Upper lobe of left lung (tissue), 6 donors: ENCODE results near the gene FAM174C. TPM values are rescaled to one million over a fixed set of nuclear protein-coding genes. Genes with fewer than 3 reads are reported as not detected.

Experiments used
- ATAC-seq, 2 donors: fragments of 200-7000 bp; cut with Tn5 transposase; one replicate each; pipeline ENCODE4 v1.9.1; 2022; ENCODE audit warnings: mild to moderate bottlenecking in 2 of 2, moderate library complexity in 2 of 2; ENCODE audit not compliant: low FRiP score in 2 of 2
- DNase-seq, 2 donors: peaks; one replicate each; pipeline ENCODE4 v3.0.0-alpha.2; 2019 to 2020
- H3K27ac ChIP-seq, 4 donors: fragments of 200-600 bp; sonication (generic); one replicate each; pipeline ENCODE4 v1.5.1; 2016 to 2019
- H3K27me3 ChIP-seq, 4 donors: fragments of 200-600 bp; sonication (generic); one replicate each; pipeline ENCODE4 v1.5.1; 2017 to 2019
- H3K36me3 ChIP-seq, 4 donors: fragments of 200-600 bp; sonication (generic); one replicate each; pipeline ENCODE4 v1.5.1; 2016 to 2019
- H3K4me1 ChIP-seq, 4 donors: fragments of 200-600 bp; sonication (generic); one replicate each; pipeline ENCODE4 v1.5.1; 2018 to 2019
- H3K4me3 ChIP-seq, 4 donors: fragments of 200-600 bp; sonication (generic); one replicate each; pipeline ENCODE4 v1.5.1; 2017 to 2019; ENCODE audit warnings: mild to moderate bottlenecking in 2 of 4, moderate library complexity in 1 of 4
- H3K9me3 ChIP-seq, 4 donors: fragments of 200-600 bp; sonication (generic); one replicate each; pipeline ENCODE4 v1.5.1; 2018 to 2019
- CTCF ChIP-seq, 6 experiments: fragments of 450-650 bp in 4 of 6; fragments of 200-600 bp in 2 of 6; sonication (generic) in 2 of 6; IDR thresholded peaks; one replicate each; pipeline ENCODE4 v1.5.1; 2016 to 2019; ENCODE audit warnings: antibody characterized with exemption in 6 of 6
- EP300 ChIP-seq, 4 donors: sonication (generic); formaldehyde crosslinking; IDR thresholded peaks; one replicate each; pipeline ENCODE4 v1.5.1; 2017; ENCODE audit warnings: antibody characterized with exemption in 4 of 4, control low read depth in 2 of 4
- POLR2A ChIP-seq, 4 donors: fragments of 450-650 bp; IDR thresholded peaks; one replicate each; pipeline ENCODE4 v1.5.1; 2016 to 2017; ENCODE audit warnings: antibody characterized with exemption in 4 of 4, mild to moderate bottlenecking in 2 of 4
- POLR2AphosphoS5 ChIP-seq, 2 donors: sonication (generic); formaldehyde crosslinking; IDR thresholded peaks; one replicate each; pipeline ENCODE4 v1.5.1; 2017; ENCODE audit warnings: antibody characterized with exemption in 2 of 2
- WGBS, 2 donors: methylation state at CpG; one replicate each; pipeline ENCODE4 v1.1.5; 2017 to 2018; 5-methylcytosine and 5-hydroxymethylcytosine counted together
- total RNA-seq, 6 donors: library from RNA; depleted of rRNA in 4 of 6; stranded (reverse); fragments of >200 nt in 4 of 6; gene quantifications; one replicate each; pipeline versions ENCODE4 v1.1.0 to v1.2.1, GENCODE V29; 2016 to 2021
- donor health status: DM: no; HTN: no; CAD: no; lungs with moderate emphysema.
- donor health status: DM: no; HTN: yes; CAD: no; lungs with severe emphysema.

Gene FAM174C
- total RNA-seq, 6 donors from 2014 or later = 43.0 to 85.3 (median 59.6) TPM

DNA sequence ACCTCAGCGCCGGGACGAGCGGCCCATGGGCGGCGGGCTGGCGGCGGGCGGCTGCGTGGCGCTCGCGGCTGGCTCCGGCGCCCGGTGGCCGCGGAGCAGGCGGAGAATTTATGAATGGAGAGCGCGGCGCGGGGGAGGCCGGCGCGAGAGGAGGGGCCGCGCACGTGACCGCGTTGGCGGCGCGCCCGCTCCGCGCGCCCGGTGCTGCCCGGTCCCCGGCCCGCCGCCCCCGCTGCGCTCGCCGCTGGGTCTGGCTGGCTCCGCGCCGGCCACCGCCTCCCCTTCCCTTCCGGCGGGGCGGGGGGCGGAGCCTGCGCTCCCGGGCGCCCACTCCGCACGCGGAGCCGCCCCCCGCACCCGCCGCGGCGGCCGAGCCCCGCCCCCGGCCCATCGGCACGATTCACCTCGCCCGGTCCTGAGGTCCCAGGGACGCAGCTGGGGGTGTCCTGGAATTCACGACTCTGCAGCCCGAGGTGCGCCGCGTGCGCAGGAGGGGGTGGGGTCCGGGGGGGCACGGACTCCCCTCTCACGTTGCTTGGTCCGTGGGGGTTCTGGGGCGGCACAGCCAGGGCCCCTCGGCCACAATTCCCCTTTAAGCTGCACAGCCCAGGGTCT lies 37.5 kb upstream of the FAM174C start, which contains the start of gene CBARP:
TSS of gene CBARP (minus strand) at position 252 of the 615 bp plus-strand sequence. CDS start 1,905 bp downstream, outside the sequence.
- DNase-seq = peak in 1 of 2 donors; percentile 90
- Histone ChIP-seq H3K27me3 (peaks cover 0 to 9% (median 3%) of the 10 kb centered on the region in 4 donors), H3K36me3 (no peaks in the 10 kb centered on the region), H3K4me3 (peak within 1 kb of the TSS; percentile 25 to 53 (median 52)), H3K4me1 (peaks cover 47 to 67% (median 52%) of the 10 kb centered on the region in 4 donors), H3K9me3 (no peaks in the 10 kb centered on the region), H3K27ac (peak within 1 kb of the TSS in 2 of 4 donors; percentile 4 to 72)
- WGBS, 2 donors = 1% methylated on average over 36 of the region's 87 CpGs; no CpG with 5 or more reads in 1 of the 2 donors
- ATAC-seq = peak in 1 of 2 donors; percentile 0
- TF ChIP-seq EP300 (IDR thresholded peaks at IDR 0.05) (no peak), CTCF (IDR thresholded peaks at IDR 0.05) (peak in 1 of 6 experiments; percentile 7)

GRCh38 chr19:1238369-1239303 lies 36.7 kb upstream of the FAM174C start:
- WGBS, 2 donors = 61 to 65% methylated on average over 32 to 34 of the region's 34 CpGs
- H3K9me3 ChIP-seq = no peaks in the 10 kb centered on the region

DNA sequence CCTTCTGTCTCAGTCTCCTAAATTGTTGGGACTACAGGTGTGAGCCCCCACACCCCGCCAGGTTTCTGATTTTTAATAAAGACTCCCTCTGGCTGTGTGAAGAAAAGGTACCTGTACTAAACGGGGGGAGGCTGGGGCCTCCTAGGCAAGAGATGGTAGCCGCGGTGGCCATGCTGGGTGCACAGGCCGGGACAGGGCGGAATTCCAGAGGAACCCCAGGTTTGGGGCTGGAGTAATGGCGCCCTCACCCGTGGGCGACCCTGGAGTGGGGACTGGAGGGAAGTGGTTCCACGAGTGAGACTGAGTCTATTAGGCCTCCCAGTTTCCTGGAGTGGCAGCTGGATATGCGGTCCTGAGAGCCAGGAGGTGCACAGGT lies 35.9 kb upstream of the FAM174C start:
- Histone ChIP-seq H3K4me3 (no peak overlapping the region), H3K9me3 (no peaks in the 10 kb centered on the region), H3K36me3 (peaks cover 0 to 5% (median 1%) of the 10 kb centered on the region in 4 donors), H3K27ac (peak overlapping the region in 3 of 4 donors; percentile 24 to 100 (median 80)), H3K27me3 (peaks cover 0 to 9% (median 3%) of the 10 kb centered on the region in 4 donors), H3K4me1 (peaks cover 52 to 74% (median 58%) of the 10 kb centered on the region in 4 donors)
- 78 to 79% methylated on average over 10 to 11 of the region's 11 CpGs for WGBS, 2 donors
- DNase-seq = no peak
- ATAC-seq = no peak
- TF ChIP-seq EP300 (IDR thresholded peaks at IDR 0.05) = no peak
- TF ChIP-seq POLR2AphosphoS5 (IDR thresholded peaks at IDR 0.05) = no peak
- TF ChIP-seq CTCF (IDR thresholded peaks at IDR 0.05) = no peak
- no peak for TF ChIP-seq POLR2A (IDR thresholded peaks at IDR 0.05)

More at GRCh38 chr19:1238369-1239303, 36.7 kb upstream of the FAM174C start:
- H3K27me3 ChIP-seq = peaks cover 0 to 9% (median 3%) of the 10 kb centered on the region in 4 donors
- H3K4me1 ChIP-seq = peaks cover 47 to 67% (median 52%) of the 10 kb centered on the region in 4 donors
- TF ChIP-seq POLR2A (IDR thresholded peaks at IDR 0.05) (no peak), POLR2AphosphoS5 (IDR thresholded peaks at IDR 0.05) (no peak), CTCF (IDR thresholded peaks at IDR 0.05) (no peak), EP300 (IDR thresholded peaks at IDR 0.05) (no peak)
- ATAC-seq (no peak), DNase-seq (peak in 1 of 2 donors; percentile 82)
- peak overlapping the region in 3 of 4 donors; percentile 51 to 53 (median 53) for H3K4me3 ChIP-seq
- H3K36me3 ChIP-seq = no peaks in the 10 kb centered on the region
- H3K27ac ChIP-seq = peak overlapping the region in 2 of 4 donors; percentile 4 to 24

DNA sequence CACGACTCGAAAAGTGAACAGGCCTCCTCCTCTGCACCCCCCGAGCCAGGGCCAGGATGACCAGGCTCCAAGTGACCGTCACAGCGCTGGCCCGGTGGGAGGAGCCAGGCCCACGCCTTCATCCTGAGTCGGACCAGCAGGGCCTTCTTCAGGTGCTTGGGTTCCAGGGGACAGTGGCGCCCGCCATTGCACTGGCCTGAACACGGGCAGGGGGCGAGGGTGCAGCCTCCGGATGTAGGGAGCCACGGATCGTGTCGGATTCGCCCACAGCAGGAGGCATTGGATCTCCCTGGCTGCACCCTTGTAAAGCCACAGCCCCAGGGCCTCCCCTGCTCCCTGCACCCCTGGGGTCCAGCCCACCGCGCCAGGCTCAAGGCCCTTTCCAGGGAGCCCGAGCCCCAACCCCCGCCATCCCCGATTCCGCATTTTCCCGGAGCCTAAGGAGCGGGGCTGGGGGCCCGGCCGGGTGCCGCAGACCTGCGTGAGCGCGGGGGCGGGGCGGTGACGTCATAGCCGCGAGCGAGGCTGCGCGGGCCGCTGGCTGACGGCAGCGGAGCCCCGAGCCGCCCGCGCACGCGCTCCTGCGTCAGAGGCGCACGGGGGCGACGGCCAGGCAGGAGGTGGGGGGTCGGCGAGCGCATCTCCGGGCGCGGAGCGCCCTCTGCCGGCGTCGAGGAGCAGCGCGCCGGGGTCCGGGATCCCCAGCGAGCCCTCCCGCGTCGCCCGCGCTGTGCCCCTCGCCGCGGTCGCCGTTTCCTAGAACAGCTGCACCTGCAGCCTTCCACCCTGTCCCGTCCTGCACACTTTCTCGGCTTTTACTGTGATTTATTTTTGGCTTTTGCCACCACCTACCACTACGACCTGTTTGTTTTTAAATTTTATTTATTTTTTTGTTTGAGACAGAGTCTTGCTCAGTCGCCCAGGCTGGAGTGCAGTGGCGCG lies 35.3 kb upstream of the FAM174C start:
- ATAC-seq (peak; percentile 42 to 82), DNase-seq (peak; percentile 90 to 99)
- Histone ChIP-seq H3K4me3 (peak overlapping the region in 3 of 4 donors; percentile 45 to 87 (median 63)), H3K27ac (peak overlapping the region; percentile 24 to 100 (median 58)), H3K9me3 (no peaks in the 10 kb centered on the region), H3K36me3 (peaks cover 0 to 5% (median 1%) of the 10 kb centered on the region in 4 donors), H3K4me1 (peaks cover 59 to 81% (median 65%) of the 10 kb centered on the region in 4 donors), H3K27me3 (peaks cover 0 to 9% (median 3%) of the 10 kb centered on the region in 4 donors)
- 1 to 22% methylated on average over 27 to 49 of the region's 84 CpGs for WGBS, 2 donors
- TF ChIP-seq POLR2AphosphoS5 (IDR thresholded peaks at IDR 0.05) = peak in 1 of 2 donors; percentile 21
- peak in 1 of 4 donors; percentile 46 for TF ChIP-seq POLR2A (IDR thresholded peaks at IDR 0.05)
- peak; percentile 94 to 99 (median 98) for TF ChIP-seq CTCF (IDR thresholded peaks at IDR 0.05)
- TF ChIP-seq EP300 (IDR thresholded peaks at IDR 0.05) = peak in 1 of 4 donors; percentile 49
